GM18858 (cell line): ENCODE results near the gene SPTBN2.
A peak's percentile ranks its signal among the peaks of the same experiment; 100 is the strongest.
"Not testable (repeated sequence)": the region's sequence is repeated elsewhere in the genome, so short reads cannot be mapped to it uniquely, and the experiment has no call there.

ENCODE experiments used
- ATAC-seq: cut with Tn5 transposase; IDR thresholded peaks from one replicate; pipeline ENCODE4 v1.9.1; 2021; ENCODE audit not compliant: unreplicated experiment

Gene SPTBN2

DNA sequence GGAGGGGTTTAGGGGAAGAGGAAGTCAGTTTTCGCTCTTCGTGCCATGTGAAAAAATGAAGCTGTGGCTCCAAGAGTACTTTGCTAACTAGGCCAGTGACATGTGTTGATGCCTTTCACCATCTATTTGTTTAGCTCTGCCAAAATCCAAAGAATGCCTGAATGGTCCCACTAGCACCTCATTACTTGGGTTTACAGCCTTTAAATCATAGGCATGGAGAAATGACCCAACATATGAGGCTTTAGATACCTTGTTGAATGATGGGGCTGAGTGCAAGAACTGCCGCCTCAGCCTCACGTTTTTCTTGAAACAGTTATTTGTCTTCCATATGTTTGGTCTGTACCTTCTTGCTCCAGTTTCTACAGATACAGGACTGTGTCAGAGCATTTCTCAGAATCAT, 82.2 kb downstream of the SPTBN2 start:
- ATAC-seq, result no peak

DNA sequence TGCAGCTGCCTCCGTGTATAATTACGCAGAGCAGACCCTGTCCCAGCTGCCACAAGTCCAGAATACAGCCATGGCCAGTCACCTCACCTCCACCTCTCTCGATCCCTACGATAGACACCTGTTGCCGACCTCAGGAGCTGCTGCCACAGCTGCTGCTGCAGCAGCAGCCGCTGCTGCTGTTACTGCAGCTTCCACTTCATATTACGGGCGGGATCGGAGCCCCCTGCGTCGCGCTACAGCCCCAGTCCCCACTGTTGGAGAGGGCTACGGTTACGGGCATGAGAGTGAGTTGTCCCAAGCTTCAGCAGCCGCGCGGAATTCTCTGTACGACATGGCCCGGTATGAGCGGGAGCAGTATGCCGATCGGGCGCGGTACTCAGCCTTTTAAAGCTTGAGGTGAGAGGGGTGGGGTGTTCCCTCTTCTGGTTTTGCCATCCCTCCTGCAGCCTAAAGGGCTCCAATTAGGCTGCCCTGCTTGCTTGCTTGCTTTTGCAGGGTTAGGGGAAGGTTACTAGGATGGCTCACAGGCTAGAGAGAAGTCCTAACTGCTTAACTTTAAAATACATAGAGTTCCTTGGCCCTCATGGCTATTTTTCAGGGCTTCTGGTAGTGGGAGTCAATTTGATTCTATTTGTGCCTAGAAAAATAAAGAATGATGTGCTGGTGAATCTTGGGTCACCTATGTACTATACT, 85.1 kb downstream of the SPTBN2 start:
- no peak for ATAC-seq

DNA sequence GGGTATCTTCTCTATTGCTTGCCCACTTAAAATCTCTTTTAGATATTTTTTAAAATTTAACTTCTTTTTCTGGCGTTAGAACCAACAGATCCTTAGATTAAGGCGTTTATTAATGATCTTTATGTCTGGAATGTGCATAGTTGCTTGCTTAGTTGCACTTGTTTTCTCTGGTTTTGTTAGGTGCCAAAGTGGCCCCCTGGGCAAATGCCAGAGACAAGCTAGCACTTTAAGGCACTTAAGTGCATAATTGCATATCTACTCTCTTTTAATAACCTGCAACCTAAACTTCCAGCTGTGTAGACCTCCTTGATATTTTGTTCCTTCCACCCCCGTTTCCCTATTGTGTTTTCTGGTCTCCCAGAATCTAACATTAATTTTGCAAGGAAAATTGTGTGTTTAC, 87.2 kb downstream of the SPTBN2 start:
- ATAC-seq, result no peak

DNA sequence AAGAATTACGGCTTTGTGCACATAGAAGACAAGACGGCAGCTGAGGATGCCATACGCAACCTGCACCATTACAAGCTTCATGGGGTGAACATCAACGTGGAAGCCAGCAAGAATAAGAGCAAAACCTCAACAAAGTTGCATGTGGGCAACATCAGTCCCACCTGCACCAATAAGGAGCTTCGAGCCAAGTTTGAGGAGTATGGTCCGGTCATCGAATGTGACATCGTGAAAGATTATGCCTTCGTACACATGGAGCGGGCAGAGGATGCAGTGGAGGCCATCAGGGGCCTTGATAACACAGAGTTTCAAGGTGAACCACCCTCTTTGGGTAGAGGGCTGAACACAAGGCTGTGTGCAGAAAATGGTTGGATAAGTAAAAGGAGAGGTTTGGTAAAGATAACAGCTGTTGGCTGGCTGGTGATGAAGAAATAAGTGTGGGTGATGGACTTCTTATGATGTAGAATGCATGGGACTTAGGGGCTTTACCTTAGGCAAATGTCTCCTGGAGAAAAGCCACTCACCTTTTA, 89.1 kb downstream of the SPTBN2 start:
- ATAC-seq, result not testable (repeated sequence)

DNA sequence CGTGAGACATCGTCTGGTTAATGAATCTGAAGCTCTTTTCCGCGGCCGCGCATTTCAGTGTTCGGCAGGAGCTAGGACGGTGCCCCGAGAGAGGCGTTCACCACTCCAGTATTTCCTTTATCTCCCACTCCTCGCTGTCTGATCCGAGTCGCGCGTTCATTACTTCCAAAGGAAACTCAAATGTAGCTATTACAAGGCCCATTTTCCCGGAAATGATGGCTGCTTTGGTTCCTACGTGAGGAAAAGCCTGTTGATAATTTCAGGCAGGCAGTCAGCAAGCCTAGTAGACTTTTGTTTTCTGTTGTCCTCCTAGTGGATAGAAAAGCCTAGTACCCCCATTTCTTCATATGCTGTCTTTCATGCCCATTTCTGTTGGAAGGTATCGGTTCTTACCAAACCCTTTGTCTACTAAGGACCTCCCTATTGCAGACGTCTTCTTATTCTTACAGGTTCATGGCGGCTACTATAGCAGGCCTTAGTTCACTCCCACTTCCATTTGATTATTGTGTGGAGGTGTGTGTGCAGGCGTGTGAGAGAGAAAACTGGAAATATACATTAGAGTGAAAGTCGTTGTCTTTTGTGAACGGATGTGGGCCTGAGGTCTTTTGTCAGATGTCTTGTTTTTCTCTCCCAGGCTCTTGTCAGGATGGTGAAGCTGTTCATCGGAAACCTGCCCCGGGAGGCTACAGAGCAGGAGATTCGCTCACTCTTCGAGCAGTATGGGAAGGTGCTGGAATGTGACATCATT, 89.8 kb downstream of the SPTBN2 start:
- ATAC-seq, result no peak

DNA sequence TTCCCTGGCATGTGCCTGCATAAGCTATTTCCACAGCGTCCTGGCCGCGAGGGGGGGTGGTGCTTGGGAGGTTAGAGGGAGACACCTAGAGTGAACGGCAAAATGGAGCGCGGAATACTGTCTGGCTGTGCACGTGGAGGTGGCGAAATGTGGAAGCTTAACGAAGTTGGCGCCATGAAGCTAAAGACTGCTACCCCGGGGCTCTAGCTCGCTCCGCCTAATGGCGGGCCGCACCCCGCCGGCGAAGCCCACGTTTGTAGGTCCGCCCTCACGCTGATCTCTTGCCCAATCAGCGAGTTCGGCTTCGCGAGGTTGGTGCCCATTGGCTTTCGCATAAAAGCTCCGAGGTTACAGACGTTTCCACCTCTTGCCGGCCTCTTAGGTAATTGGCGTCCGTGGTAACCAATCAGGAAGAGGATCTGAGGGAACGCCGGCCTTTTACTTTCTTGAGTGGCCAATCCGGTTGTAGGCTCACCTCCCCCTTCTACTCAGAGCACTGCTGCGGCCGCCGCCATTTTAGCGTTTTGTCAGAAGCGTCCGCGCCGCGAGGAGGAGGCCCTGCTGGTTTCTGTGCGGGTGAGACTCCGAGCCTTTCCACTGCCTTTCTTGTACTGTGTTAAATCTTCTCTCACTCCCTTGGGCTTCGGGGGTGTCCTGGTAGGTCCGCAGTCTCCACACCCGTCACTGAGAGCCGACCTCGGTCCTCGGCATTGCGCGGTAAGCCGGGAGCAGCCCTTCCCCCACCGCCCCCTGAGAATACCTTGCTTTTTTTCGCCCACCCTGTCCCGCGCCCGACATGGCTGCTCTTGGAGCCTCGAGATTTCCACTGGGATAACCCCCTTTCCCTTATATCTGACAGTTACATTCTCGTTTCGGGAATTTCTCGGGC, 90.6 kb downstream of the SPTBN2 start, which contains the start of gene RBM4:
RBM4 (plus strand) TSS at position 527 of the 889 bp plus-strand sequence. CDS start 1,009 bp downstream, outside the sequence.
- ATAC-seq, result peak; percentile 89

DNA sequence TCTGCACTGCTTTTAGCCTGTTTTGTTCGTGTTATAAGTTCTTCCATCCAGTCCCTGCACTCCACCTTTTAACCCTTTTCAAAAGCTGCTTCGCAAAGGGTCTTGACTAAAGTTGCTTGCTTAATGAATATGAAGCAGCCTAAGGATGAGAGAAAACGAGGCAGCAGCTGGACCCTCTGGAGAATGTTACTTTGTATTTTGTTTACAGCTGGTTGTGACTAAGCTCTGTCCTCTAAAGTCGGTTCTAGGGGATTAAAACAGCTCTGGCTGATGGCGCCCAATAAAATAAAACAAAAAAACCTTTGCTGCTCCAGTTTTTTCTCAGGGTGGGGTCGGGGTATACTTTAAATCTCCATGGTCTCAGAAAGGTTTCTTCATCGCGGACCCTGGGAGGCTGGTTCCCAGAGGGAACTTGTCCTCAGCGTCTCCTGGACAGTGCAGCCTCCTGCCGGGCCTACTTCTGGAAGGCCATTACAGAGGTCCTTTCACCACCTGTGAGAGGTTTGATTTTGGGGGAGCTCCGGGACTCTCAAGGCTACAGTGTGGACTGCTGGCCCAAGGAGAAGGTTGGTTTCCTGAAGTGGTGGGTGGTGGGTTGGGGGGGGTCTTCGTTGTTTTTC, 91.3 kb downstream of the SPTBN2 start:
- no peak for ATAC-seq

DNA sequence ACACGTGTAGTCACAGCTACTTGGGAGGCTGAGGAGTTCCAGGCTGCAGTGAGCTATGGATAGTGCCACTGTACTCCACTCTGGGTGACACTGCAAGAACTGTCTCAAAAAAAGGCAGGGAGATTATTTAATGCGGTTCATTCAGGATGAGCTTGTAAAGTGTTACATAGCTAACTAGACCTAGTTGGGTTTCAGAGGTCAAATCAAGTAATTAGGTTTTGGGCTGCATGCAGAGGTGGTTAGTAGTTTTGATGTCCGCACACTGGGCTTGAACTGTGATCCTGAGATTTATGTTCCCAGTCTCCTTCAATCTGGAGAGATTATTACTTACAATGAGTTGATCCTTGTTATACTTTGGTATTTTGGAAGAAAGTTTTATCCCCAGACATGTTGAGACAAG, 92.6 kb downstream of the SPTBN2 start:
- no peak for ATAC-seq
